Midbrain (tissue), 1 donor: ENCODE measurements around the gene CD96.
A peak's percentile ranks its signal among the peaks of the same experiment; 100 is the strongest.
"Not testable (repeated sequence)": the region's sequence is repeated elsewhere in the genome, so short reads cannot be mapped to it uniquely, and the experiment has no call there.

Experiments
- DNase-seq: peaks from one replicate; lab custom pipeline; 2025; lab: John Stamatoyannopoulos, UW

The CD96 gene

GRCh38 chr3:111621535-111621934, 79.5 kb downstream of the CD96 start:
- no peak for DNase-seq

- DNase-seq, result no peak
Measured at GRCh38 chr3:111627092-111627491, 85.1 kb downstream of the CD96 start.

GRCh38 chr3:111629018-111629417, 87.0 kb downstream of the CD96 start:
- not testable (repeated sequence) for DNase-seq

GRCh38 chr3:111630638-111631037, 88.6 kb downstream of the CD96 start:
- DNase-seq, result not testable (repeated sequence)

GRCh38 chr3:111635403-111635802, 93.4 kb downstream of the CD96 start:
- DNase-seq, result no peak

GRCh38 chr3:111636366-111636885, 94.4 kb downstream of the CD96 start:
- no peak for DNase-seq

- no peak for DNase-seq
Measured at GRCh38 chr3:111639316-111639715, 97.3 kb downstream of the CD96 start.

GRCh38 chr3:111648991-111649579, 107.1 kb downstream of the CD96 start:
- DNase-seq, result no peak

GRCh38 chr3:111650378-111651275, 108.6 kb downstream of the CD96 start:
- no peak for DNase-seq

GRCh38 chr3:111652492-111653180, 110.6 kb downstream of the CD96 start:
- DNase-seq, result no peak

GRCh38 chr3:111653766-111654165, 111.8 kb downstream of the CD96 start:
- DNase-seq, result no peak

GRCh38 chr3:111662012-111662411, 120.0 kb downstream of the CD96 start:
- no peak for DNase-seq

GRCh38 chr3:111662907-111663306, 120.9 kb downstream of the CD96 start:
- no peak for DNase-seq

- no peak for DNase-seq
Measured at GRCh38 chr3:111666041-111666735, 124.2 kb downstream of the CD96 start.

GRCh38 chr3:111667170-111667569, 125.2 kb downstream of the CD96 start:
- DNase-seq, result no peak

- peak; percentile 31 for DNase-seq
Measured at GRCh38 chr3:111667621-111668239, 125.7 kb downstream of the CD96 start.

- DNase-seq, result no peak
Measured at GRCh38 chr3:111668326-111668725, 126.3 kb downstream of the CD96 start.

GRCh38 chr3:111668888-111669488, 127.0 kb downstream of the CD96 start:
- peak; percentile 65 for DNase-seq

- no peak for DNase-seq
Measured at GRCh38 chr3:111669926-111670630, 128.1 kb downstream of the CD96 start.

GRCh38 chr3:111672461-111672860, 130.5 kb downstream of the CD96 start:
- not testable (repeated sequence) for DNase-seq
